ENCODE data around the gene IKZF4.
A peak's percentile ranks its signal among the peaks of the same experiment; 100 is the strongest.
"Not testable (repeated sequence)": the region's sequence is repeated elsewhere in the genome, so short reads cannot be mapped to it uniquely, and the experiment has no call there.

The IKZF4 gene

DNA sequence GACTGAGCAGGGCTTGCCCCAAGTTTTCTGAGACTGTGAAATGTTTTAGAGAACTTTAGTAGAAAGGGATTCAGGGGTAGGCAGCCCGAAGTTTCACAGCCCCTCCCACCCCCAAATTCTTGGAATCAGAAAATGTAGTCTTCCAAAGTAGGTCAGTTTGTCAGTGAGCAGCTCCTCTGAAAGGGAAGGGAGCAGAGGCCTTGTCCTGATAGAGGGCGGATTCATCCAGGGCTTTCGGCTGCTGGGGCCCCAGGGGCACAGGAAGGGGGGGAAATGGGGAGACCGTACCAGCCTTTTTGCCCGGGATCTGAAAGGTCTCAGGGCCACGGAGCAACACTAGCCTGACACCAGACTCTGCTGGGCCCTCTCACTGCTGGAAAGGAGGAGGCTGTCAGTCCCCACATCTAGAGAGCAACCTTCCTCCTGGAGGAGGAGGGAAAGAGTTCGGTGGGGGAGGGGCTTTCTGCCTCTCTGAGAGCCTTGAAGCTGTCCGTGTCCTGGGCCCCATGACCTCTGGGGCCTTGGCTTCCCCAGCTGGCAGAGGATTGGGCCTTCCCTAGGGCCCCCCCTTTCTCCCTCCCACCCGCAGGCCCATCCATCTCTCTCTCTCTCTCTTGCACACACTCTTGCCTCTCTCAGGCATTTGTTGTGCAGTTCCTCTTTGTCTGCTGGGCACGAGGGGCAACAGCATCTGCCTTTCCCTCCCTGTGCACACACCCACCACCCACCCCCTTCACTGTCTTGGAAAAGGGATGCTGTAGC lies at the start of gene IKZF4:
TSS of gene IKZF4 (plus strand) at position 621 of the 762 bp plus-strand sequence. CDS start 451 bp downstream, outside the sequence.
- no peak for DNase-seq

GRCh38 chr12:55972042-55972441 lies 48.8 kb upstream of the IKZF4 start:
- no peak for DNase-seq

GRCh38 chr12:55972456-55972855 lies 48.4 kb upstream of the IKZF4 start:
- no peak for DNase-seq

- no peak for DNase-seq
Observed at GRCh38 chr12:55972911-55973598, 47.8 kb upstream of the IKZF4 start.

DNA sequence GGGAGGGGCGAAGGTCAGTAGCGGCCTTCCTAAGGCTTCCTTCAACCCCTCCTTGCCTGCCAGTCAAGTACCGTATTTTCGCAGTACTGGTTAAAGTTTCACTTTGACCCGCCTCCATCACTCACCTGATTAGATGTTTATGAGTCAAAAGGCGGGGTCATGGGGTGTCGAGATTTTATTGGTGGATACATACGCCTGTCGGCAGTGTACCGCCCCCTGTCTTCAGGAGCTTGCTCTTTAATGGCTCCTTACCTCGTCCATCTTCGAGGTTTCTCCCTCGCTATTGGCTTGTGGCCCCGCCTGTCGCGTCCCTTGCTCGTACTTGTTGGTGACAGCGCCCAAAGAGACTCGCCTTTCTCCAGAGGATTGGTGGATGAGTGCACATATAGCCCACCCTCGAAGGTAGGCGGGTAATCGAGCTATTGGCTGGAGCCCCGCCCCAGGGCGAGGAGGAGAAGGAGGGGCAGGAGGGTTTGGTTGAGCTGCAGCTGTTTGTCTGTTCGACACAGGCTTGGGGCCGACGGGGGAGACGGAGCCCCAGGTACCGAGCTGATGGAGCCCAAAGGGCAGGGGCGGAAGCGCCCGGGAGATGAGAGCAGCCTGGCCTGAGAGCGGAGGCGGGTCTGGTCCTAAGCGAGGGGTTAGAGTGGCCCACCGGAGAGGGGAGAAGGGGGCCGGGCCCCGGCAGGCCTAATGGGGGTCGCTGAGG lies 47.1 kb upstream of the IKZF4 start, which contains the start of gene RAB5B:
TSS of gene RAB5B (plus strand) at position 480 of the 709 bp plus-strand sequence. CDS start 12,883 bp downstream, outside the sequence.
- peak; percentile 94 for DNase-seq

- DNase-seq, result no peak
Observed at GRCh38 chr12:55974308-55974730, 46.5 kb upstream of the IKZF4 start.

DNA sequence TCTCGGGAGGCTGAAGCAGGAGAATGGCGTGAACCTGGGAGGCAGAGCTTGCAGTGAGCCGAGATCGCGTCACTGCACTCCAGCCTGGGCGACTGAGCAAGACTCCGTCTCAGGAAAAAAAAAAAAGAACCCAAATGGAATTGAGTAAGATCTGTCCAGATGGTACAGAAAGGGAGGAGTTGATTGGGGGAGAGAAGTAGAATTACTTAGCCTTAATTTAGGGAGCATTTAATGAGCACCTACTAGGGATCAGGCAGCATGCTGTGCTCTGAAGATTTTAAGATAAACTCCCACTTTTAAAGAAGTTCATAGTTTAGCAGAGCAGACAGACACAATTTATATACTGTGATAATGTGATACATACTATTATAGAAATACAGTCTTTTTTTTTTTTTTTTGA lies 42.5 kb upstream of the IKZF4 start:
- DNase-seq, result no peak

DNA sequence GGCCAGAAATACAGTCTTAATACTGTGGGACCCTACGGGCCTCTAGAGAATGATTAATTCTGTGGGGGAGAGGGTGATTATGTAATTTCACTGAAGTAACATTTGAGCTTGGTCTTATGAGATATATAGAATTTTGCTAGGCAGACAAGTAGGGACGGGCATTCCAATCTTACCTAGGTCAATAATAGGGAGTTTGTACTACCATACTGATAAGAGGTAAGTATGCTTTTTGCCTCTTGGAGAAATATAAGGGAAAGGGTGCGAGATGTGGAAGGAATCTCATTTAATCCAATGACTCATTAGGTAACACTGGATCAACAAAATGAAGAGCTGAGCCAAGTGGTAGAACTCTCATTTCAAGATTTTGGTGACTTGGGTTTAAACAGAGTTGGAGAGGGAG lies 41.8 kb upstream of the IKZF4 start:
- DNase-seq, result no peak

DNA sequence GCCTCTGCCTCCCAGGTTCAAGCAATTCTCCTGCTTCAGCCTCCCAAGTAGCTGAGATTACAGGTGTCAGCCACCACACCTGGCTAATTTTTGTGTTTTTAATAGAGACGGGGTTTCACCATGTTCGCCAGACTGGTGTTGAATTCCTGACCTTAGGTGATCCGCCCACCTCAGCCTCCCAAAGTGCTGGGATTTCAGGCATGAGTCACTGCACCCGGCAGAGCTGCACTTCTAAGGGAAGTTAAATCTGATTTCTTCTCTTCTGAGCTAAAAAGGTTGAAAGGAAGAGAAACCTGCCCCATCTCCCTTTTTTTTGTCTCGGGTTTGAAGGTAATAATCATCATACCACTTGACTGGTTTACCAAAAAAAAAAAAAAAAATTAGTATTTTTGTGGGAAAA lies 39.0 kb upstream of the IKZF4 start:
- not testable (repeated sequence) for DNase-seq

GRCh38 chr12:55982319-55982936 lies 38.4 kb upstream of the IKZF4 start:
- no peak for DNase-seq

- no peak for DNase-seq
Observed at GRCh38 chr12:55983232-55983842, 37.5 kb upstream of the IKZF4 start.

DNA sequence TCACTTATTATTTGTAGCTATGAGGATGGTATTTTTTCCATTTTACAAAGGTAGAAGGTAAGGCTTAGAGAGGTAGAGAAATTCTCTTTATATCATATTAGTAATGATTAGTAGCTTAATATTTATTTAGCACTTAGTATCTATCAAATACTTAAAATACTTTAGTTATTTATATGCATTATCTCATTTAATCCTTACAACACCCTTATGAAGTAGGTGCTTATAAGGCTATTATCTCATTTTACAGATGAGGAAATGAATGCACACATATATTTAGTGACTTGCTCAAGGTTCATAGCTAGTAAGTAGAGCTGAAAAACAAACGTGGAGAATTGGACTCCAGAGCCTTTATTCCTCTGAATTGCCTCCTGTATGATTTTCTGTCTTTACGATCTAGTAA lies 36.0 kb upstream of the IKZF4 start:
- DNase-seq, result no peak

- DNase-seq, result no peak
Observed at GRCh38 chr12:55985341-55985740, 35.5 kb upstream of the IKZF4 start.

- not testable (repeated sequence) for DNase-seq
Observed at GRCh38 chr12:55985976-55986375, 34.9 kb upstream of the IKZF4 start.

DNA sequence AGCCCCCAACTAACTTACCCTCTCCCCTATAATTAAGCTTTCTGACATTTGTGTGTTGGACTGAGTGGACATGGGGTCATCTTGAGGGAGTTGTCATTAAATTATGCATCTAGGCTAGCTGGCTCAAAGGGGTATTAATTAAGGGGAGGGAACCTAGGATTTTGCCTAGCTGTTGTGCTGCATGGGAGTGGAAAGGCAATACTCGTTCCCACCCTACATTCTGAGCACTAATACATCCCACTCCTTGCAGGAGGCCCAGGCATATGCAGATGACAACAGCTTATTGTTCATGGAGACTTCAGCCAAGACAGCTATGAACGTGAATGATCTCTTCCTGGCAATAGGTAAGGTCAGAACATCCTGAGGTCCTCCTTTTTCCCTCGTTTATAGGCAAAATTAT lies 29.7 kb upstream of the IKZF4 start:
- DNase-seq, result no peak

DNA sequence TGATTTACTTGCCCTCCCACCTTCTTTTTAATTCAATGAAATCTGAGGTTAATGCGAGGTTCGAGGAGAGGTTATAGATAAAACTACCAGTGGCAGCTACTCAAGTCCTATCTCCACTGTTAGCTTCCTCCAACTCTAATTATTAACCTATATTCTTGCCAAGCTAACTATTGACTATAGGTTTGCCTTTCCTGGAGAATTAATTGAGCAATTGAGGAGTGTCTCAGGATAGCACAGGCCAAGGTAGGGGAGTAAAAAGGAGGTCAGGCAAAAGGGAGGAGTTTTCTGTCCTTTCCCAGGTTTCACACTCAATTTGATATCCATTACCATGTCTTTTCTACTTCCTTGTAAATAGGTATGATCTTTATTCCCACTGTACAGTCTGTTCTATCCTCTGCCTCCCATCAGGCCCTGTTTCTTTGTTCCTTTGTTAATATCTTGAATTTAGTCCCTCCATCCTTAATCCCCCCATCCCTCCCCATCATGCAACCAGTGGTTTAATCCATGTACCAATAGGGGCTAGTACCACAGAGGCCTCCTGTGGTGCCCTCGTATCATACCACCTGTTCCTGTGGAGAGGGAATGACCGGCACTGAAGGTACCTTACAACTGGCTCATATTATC lies 27.5 kb upstream of the IKZF4 start:
- no peak for DNase-seq

DNA sequence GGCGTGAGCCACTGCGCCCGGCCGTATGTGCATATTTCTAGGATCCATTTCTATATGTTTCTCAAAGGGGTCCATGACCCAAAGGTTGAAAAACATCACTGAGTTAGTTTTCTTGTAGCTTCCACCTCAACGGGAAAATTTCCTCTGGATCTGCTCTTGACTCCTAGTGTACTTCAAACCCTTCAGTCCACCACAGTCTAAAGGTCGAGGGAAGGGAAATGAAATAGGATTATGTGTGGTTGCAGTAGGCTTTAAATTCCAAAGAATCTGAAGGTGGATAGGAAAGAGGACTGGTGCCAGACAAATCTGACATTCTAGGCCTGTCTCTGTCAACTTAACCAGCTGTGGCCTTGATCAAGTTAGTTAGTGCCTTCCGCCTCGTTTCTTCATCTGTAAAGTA lies 25.5 kb upstream of the IKZF4 start:
- DNase-seq, result no peak

GRCh38 chr12:55996201-55996714 lies 24.6 kb upstream of the IKZF4 start:
- peak; percentile 63 for DNase-seq

DNA sequence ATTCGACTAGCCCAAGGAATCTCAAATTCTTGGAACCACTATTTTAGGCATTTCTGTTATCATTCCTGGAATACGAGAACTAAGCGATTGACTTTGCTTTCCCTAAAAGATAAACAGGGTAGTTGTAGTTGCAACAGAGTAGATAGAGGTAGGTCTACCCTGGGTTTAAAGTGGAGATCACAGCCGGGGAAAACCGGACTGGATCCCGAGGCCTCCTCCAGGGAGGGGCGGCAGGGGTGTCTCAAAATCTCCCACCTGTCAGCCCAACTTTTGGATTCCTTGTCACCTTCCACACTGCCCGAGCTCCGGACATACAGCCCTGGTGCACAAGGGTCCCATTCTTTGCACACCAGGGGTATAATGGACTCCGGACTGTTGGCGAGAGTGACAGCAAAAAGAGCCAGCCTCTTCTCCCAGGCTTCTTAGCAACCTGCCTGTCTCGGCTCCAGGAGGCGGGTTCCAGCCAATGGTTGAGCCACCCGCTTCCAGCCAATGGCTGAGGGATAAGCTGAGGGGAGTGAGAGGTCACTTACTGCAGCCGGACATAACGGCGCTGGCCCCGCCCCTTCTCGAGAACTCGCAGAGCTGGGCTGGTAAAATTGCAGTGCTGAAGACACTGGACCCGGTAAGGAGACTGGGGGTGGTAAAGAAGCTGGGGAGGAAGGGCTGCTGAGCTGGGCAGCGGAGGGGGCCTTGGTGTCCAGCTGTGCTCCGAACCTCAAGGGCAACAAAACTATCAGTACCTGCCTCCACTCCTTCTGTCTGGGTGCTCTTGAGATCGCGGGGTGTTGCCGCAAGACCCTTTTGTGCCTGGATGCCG lies 23.9 kb upstream of the IKZF4 start, which contains the start of gene SUOX:
TSS of gene SUOX (plus strand) at position 562 of the 820 bp plus-strand sequence. CDS start 4,946 bp downstream, outside the sequence.
- DNase-seq, result no peak

GRCh38 chr12:55997535-55997859 lies 23.3 kb upstream of the IKZF4 start:
- no peak for DNase-seq

GRCh38 chr12:55999522-55999921 lies 21.3 kb upstream of the IKZF4 start:
- not testable (repeated sequence) for DNase-seq

All from activated T-cell treated with anti-CD3 and anti-CD28 coated beads for 4 hours (primary cell).